NCI-H128 (cell line): ENCODE data around the gene VGLL4.

Experiments used
- DNase-seq: peaks from one replicate; lab custom pipeline; 2025; ENCODE audit not compliant: unreplicated experiment; lab: John Stamatoyannopoulos, UW

VGLL4 gene

DNA sequence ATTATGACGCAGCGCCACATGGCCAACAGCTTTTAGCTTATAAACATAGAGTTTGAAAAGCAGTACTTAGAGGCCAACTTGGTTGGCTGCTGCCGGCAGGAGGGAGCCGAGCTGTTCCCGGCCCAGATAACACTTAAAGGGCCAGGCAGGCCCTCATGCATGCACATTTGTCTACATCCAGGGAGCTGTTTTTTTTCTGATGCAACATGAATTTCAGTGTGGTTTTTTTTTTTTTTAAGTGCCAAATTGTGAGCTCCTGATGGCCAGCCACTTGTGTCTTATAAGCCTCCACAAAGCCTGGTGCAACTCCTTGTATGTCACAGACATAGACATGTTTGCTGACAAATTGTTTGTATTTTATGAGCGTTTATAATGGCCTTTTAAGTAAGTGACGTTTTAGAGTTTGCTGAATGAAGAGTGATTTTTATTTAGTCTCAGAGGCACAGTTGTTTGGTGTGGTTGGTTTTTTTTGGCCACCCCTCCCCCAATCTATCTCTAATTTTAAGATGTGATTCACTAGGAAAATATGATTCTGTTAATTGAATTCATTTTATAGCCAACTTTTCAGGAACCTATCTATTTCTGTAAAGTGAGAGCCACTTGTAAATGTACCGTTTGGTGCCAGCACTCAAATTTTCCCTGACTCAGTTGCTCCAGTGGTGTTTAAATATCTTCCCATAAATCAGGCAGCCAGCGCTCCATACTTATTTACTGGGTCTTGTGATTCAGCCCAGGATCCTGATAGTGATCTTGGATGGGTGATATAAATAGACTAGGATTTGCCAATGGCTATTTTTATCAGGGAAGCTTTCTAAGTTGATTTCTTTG, 134.3 kb downstream of the VGLL4 start:
- no peak for DNase-seq

GRCh38 chr3:11508346-11509172, 135.2 kb downstream of the VGLL4 start:
- DNase-seq: no peak

DNA sequence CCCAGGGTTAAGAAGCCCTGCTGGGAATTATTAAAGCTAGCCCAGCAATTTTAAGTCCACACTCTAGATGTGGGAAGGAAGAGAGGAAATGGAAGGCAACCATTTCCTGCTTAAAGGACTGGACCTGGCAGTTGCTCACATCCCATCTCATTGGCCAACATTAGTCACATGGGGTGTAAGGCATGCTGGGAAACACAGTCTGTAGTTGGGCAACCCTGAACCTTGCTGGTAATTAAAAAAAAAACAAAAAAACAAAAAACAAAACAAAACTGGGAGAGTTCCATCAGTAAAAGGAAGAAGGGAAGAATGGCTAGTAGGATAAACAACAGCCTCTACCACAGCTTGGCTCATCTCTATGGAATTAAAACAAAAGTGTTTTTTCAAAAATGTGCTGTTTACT, 136.0 kb downstream of the VGLL4 start:
- DNase-seq: no peak
